ENCODE measurements around the gene LPO. TPM values are rescaled to one million over a fixed set of nuclear protein-coding genes. Genes with fewer than 3 reads are reported as not detected.

Gene LPO
- not detected in 2 replicates for total RNA-seq (2014; rRNA removed; shearing (Covaris generic))

GRCh38 chr17:58238147-58238634 is at the start of gene LPO:
TSS of gene LPO (plus strand) at chr17:58238584. CDS start at chr17:58242980, 4,396 bp downstream.

GRCh38 chr17:58192612-58193011 is 45.8 kb upstream of the LPO start, which contains the start of gene EPX:
TSS of gene EPX (plus strand) at chr17:58192726. CDS start at chr17:58192847, 121 bp downstream.

DNA sequence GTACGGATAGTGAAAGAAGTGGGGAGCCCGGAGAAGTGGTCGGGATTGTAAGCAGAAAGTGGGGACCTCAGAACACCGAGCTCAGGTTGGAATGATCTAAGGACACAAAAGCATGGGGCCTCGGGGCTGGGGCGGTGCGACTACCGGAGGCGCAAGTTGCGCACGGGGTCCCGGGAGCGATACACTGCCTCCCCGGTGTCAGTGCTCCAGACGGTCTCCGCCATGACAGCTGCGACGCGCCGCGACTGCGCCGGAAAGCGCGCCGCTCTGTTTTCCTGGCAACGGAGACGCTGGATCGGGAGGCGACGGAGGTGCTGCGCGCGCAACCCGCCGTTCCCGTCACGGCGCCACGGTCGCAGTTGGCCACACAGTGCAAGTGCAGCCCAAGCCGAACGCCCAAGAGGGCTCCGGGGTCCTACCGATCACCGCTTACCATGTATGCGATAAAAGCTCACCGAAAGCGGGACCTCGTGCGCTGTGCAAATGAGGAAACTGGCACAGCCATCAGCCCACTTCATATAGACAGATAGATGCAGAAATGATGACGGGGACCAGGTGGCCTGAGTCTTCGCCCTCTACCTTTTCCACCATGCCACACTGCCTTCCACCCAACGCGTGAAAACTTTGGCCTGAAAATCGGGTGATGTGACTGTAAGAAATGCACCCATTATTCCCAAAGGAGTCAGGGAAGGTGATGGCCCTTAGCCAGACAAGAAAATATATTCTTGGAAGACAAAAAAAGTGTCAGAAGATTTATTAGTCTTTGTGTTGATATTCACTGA is 19.2 kb upstream of the LPO start, which contains the start of gene MKS1:
Gene MKS1 (minus strand): TSS at position 249 of the 782 bp plus-strand sequence. CDS start 25 bp downstream, at position 224.

GRCh38 chr17:58280480-58281217 is 42.3 kb downstream of the LPO start, which contains the start of gene MPO:
TSS of gene MPO (minus strand) at chr17:58280935. CDS start at chr17:58280758, 177 bp downstream.

Other genes starting within 250 kb of the LPO start
- 311 and 374 TPM in 2 replicates for gene SRSF1, start 231.3 kb upstream of the LPO start, total RNA-seq (2014; rRNA removed; shearing (Covaris generic))
- gene DYNLL2, start 155.2 kb upstream of the LPO start, total RNA-seq (2014; rRNA removed; shearing (Covaris generic)) = 11.8 and 13.4 TPM in 2 replicates
- not detected in 2 replicates for gene OR4D1, start 90.2 kb upstream of the LPO start, total RNA-seq (2014; rRNA removed; shearing (Covaris generic))
- gene OR4D2, start 71.6 kb upstream of the LPO start, total RNA-seq (2014; rRNA removed; shearing (Covaris generic)) = not detected in 2 replicates
- not detected in 2 replicates for gene EPX, start 45.9 kb upstream of the LPO start, total RNA-seq (2014; rRNA removed; shearing (Covaris generic))
- 13.6 and 15.2 TPM in 2 replicates for gene MKS1, start 19.3 kb upstream of the LPO start, total RNA-seq (2014; rRNA removed; shearing (Covaris generic))
- gene MPO, start 42.4 kb downstream of the LPO start, total RNA-seq (2014; rRNA removed; shearing (Covaris generic)) = not detected in 2 replicates
- not detected in 2 replicates for gene TSPOAP1, start 90.2 kb downstream of the LPO start, total RNA-seq (2014; rRNA removed; shearing (Covaris generic))
- 67.4 and 69.6 TPM in 2 replicates for gene SUPT4H1, start 113.6 kb downstream of the LPO start, total RNA-seq (2014; rRNA removed; shearing (Covaris generic))
- 0.11 TPM in 1 of 2 replicates, not detected in the other for gene RNF43, start 178.9 kb downstream of the LPO start, total RNA-seq (2014; rRNA removed; shearing (Covaris generic))
- gene HSF5, start 249.8 kb downstream of the LPO start, total RNA-seq (2014; rRNA removed; shearing (Covaris generic)) = 0.08 TPM in 1 of 2 replicates, not detected in the other